ENCODE measurements around the gene CAPZB. TPM values are rescaled to one million over a fixed set of nuclear protein-coding genes. Genes with fewer than 3 reads are reported as not detected.

CAPZB gene
- 189 and 211 TPM in 2 replicates for total RNA-seq
- long read RNA-seq, transcript CAPZB-201 (9 exons, 858 nt) = major isoform, 19 of 31 reads
- long read RNA-seq, partial matches to known transcripts = 4 of 31 reads
- long read RNA-seq, other reads (novel, unspliced or antisense) = 6 of 31 reads

DNA sequence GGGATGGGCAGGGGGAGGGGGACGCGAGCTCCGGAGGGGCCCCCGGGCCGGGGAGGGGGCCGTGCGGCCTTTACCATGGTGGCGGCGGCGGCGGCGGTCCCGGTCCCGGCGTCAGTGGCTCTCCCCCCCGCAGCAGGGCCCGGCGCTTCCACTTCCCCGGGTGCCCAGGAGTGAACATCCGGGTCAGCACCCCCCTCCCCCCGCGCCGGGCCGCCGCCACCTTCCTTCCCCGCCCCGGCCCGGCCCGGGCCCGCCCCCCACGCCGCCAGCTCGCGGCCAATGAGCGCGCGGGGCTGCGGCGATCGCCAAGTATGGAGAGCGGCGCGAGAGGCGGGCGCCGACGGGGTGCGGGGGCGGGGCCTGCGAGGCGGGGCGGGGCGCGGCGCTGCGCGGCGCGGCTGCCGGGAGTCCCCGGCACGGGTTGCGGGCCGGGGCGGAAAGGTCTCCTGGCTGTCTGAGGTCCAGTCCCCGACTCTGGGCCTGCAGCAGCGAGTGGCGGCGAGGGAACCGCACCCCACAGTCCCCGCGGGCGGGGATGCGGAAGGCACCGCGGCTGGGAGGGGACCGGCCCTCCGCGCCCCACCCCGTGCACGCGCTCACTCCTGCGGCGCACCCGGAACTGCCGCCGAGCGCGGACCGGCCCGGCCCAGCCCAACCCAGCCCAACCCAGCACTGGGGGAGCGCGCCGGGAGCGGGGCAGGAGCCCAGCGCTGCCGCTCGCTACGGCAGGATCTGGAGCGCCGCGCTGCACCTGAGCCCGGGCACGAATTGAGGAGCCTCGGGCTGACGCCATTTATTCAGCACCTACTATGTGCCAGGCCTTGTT is at the start of gene CAPZB:
Gene CAPZB (minus strand): TSS at position 178 of the 826 bp plus-strand sequence. CDS start 101 bp downstream, at position 77.
- H3K4me3 Mint-ChIP-seq (ENCODE audit: low read depth) = peak within 1 kb of the TSS; percentile 90
- H3K27me3 Mint-ChIP-seq = no peaks in the 10 kb centered on the region
- no peaks in the 10 kb centered on the region for H3K9me3 Mint-ChIP-seq (ENCODE audit: low read depth)
- peak within 1 kb of the TSS; percentile 97 for H3K27ac Mint-ChIP-seq
- peaks cover 24% of the 10 kb centered on the region for H3K4me1 Mint-ChIP-seq (ENCODE audit: low read depth)
- DNase-seq (ENCODE audit: low spot score, unreplicated experiment) = peak; percentile 88
- TF ChIP-seq, protein P1, sequence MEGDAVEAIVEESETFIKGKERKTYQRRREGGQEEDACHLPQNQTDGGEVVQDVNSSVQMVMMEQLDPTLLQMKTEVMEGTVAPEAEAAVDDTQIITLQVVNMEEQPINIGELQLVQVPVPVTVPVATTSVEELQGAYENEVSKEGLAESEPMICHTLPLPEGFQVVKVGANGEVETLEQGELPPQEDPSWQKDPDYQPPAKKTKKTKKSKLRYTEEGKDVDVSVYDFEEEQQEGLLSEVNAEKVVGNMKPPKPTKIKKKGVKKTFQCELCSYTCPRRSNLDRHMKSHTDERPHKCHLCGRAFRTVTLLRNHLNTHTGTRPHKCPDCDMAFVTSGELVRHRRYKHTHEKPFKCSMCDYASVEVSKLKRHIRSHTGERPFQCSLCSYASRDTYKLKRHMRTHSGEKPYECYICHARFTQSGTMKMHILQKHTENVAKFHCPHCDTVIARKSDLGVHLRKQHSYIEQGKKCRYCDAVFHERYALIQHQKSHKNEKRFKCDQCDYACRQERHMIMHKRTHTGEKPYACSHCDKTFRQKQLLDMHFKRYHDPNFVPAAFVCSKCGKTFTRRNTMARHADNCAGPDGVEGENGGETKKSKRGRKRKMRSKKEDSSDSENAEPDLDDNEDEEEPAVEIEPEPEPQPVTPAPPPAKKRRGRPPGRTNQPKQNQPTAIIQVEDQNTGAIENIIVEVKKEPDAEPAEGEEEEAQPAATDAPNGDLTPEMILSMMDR (IDR thresholded peaks at IDR 0.05; ENCODE audit: unreplicated experiment) = no peak
- peaks cover 2% of the 10 kb centered on the region for H3K36me3 Mint-ChIP-seq (ENCODE audit: insufficient read depth)

DNA sequence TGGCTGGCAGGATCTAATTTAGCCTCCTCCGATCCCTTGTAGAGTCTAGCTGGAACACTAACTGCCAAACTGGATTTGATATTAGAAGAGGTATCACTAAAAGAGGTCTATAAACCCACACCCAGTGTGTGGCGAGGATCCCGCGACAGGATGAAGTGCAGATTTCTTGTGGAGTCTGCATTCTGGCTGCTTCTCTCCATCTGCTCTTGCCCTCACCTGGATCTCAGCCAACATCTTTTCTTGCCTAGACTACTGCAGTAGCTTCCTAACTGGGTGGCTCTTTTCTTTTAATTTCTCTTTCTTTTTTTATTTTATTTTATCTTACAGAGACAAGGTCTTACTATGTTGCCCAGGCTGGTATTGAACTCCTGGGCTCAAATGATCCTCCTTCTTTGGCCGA is 48.9 kb upstream of the CAPZB start:
- no peak for DNase-seq (ENCODE audit: low spot score, unreplicated experiment)
- no peaks in the 10 kb centered on the region for H3K4me1 Mint-ChIP-seq (ENCODE audit: low read depth)

DNA sequence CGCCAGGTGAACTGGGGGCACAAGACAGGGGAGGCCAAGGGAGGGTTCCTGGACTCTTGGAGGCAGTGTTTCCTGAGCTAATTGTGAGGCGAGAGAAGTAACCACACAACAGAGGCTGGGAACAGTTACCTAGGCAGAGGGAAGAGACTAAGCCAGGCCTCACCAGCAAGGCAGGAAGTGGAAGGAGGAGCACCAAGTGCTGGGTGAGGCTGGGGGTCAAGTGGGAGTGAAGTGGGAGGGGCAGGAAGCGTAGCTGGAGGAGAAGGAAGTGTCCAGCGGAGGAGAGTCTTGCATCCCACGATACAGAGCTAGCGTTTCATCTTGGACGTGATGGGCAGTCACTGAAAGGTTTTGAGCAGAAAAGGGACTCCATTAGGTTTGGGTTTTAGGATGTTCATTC is 48.3 kb upstream of the CAPZB start:
- TF ChIP-seq, protein P1 (IDR thresholded peaks at IDR 0.05; ENCODE audit: unreplicated experiment) = no peak
- Mint-ChIP-seq H3K4me3 (ENCODE audit: low read depth) (no peak overlapping the region), H3K9me3 (ENCODE audit: low read depth) (peaks cover 13% of the 10 kb centered on the region), H3K4me1 (ENCODE audit: low read depth) (no peaks in the 10 kb centered on the region), H3K27ac (no peak overlapping the region), H3K36me3 (ENCODE audit: insufficient read depth) (no peaks in the 10 kb centered on the region), H3K27me3 (peaks cover 4% of the 10 kb centered on the region)
- no peak for DNase-seq (ENCODE audit: low spot score, unreplicated experiment)

More for the DNA sequence above, 48.9 kb upstream of the CAPZB start:
- no peaks in the 10 kb centered on the region for H3K36me3 Mint-ChIP-seq (ENCODE audit: insufficient read depth)
- TF ChIP-seq, protein P1 (IDR thresholded peaks at IDR 0.05; ENCODE audit: unreplicated experiment) = no peak
- H3K4me3 Mint-ChIP-seq (ENCODE audit: low read depth) = no peak overlapping the region
- no peak overlapping the region for H3K27ac Mint-ChIP-seq
- H3K9me3 Mint-ChIP-seq (ENCODE audit: low read depth) = peaks cover 13% of the 10 kb centered on the region
- peaks cover 4% of the 10 kb centered on the region for H3K27me3 Mint-ChIP-seq

DNA sequence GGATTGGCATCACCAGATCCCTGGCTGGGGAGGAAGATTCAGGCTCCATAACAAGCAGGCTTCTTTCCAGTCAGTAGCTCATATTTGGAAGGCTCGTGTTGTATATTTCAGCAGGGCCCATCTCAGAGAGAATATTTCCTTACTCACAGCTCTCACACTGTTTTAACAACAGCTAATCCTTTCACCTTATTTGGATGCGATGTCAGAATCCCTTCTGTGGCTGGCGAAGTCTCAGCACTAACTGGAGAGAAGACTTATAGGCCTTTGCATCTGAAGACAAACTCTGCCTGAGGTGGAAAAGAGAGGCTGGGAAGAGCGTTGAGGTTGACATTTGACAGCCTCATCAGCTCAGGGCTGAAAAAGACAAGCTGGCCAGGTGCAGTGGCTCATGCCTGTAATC is 47.2 kb upstream of the CAPZB start:
- TF ChIP-seq, protein P1 (IDR thresholded peaks at IDR 0.05; ENCODE audit: unreplicated experiment) = no peak
- H3K4me3 Mint-ChIP-seq (ENCODE audit: low read depth) = no peak overlapping the region
- no peaks in the 10 kb centered on the region for H3K36me3 Mint-ChIP-seq (ENCODE audit: insufficient read depth)
- H3K27me3 Mint-ChIP-seq = peaks cover 4% of the 10 kb centered on the region
- H3K9me3 Mint-ChIP-seq (ENCODE audit: low read depth) = peaks cover 11% of the 10 kb centered on the region
- H3K4me1 Mint-ChIP-seq (ENCODE audit: low read depth) = no peaks in the 10 kb centered on the region
- DNase-seq (ENCODE audit: low spot score, unreplicated experiment) = no peak
- no peak overlapping the region for H3K27ac Mint-ChIP-seq

DNA sequence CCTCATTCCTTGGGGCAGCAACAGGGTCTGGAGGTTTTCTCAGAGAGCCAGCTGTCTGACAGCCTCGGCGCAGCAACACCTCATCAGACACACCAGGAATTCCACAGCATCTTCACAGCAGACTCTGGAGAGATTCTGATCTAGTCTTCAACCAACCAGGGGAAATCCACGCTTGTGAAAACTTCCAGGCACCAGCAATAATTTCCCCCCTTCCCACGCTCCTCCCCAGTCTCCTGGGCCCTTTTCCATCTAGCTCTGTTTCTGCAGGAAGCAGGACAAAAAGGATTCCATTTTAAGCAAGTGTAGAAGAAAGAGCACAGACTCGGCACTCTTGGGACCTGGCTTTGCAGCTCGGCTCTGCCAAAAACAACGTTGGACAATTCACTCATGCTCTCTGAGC is 44.3 kb upstream of the CAPZB start:
- Mint-ChIP-seq H3K27me3 (peaks cover 4% of the 10 kb centered on the region), H3K4me1 (ENCODE audit: low read depth) (no peaks in the 10 kb centered on the region)

More for the DNA sequence above, 44.3 kb upstream of the CAPZB start:
- Mint-ChIP-seq H3K4me3 (ENCODE audit: low read depth) (no peak overlapping the region), H3K36me3 (ENCODE audit: insufficient read depth) (no peaks in the 10 kb centered on the region), H3K27ac (no peak overlapping the region), H3K9me3 (ENCODE audit: low read depth) (peaks cover 3% of the 10 kb centered on the region)
- TF ChIP-seq, protein P1 (IDR thresholded peaks at IDR 0.05; ENCODE audit: unreplicated experiment) = no peak
- no peak for DNase-seq (ENCODE audit: low spot score, unreplicated experiment)

Measured in progenitor cell of endocrine pancreas (in vitro differentiated cells).